ENCODE results near the gene TRAPPC3.

Gene TRAPPC3

GRCh38 chr1:36137226-36137625 is 12.1 kb downstream of the TRAPPC3 start:
- CTCF ChIA-PET, result interaction anchor here (1.6 to 7.2 kb wide), 2 partner anchors 37 to 284 kb away, joined by 3 to 156 read pairs; no protein-coding TSS in a partner anchor
- H3K27ac ChIP-seq (ENCODE audit: extremely low read depth, low read depth, low read length), result no peak overlapping the region

GRCh38 chr1:36136535-36136934 is 12.8 kb downstream of the TRAPPC3 start:
- ChIA-PET POLR2A (interaction anchor here (1.4 kb wide), 1 partner anchor 12 kb away, joined by 3 read pairs; no protein-coding TSS in a partner anchor), CTCF (interaction anchor here (0.6 to 7.2 kb wide), 4 partner anchors 13 to 285 kb away, joined by 3 to 156 read pairs (median 10); partner anchors contain the start of gene TRAPPC3)
- no peak overlapping the region for H3K27ac ChIP-seq (ENCODE audit: extremely low read depth, low read depth, low read length)
- peaks cover 0 to 49% of the 10 kb centered on the region in 2 experiments; a peak in 2 of 3 replicates for H3K36me3 ChIP-seq (ENCODE audit: control insufficient read depth in 2 of 2, insufficient read depth in 1 of 2, low read length in 2 of 2)
- H3K9me3 ChIP-seq (ENCODE audit: control insufficient read depth, insufficient read depth, low read depth, low read length), result no peaks in the 10 kb centered on the region
- H3K4me3 ChIP-seq (ENCODE audit: low read depth, low read length), result no peak overlapping the region
- H3K4me1 ChIP-seq (ENCODE audit: control insufficient read depth, insufficient read depth, low read length), result no peaks in the 10 kb centered on the region
- TF ChIP-seq ZNF280D (tag by site-specific recombination; IDR thresholded peaks at IDR 0.05), result no peak
- TF ChIP-seq ZNF354C (tag by site-specific recombination; IDR thresholded peaks at IDR 0.05; ENCODE audit: borderline replicate concordance, low read depth), result no peak
- no peak for TF ChIP-seq ATF2 (tag by site-specific recombination; IDR thresholded peaks at IDR 0.05; ENCODE audit: low read depth)
- TF ChIP-seq SCRT1 (tag by site-specific recombination; IDR thresholded peaks at IDR 0.05; ENCODE audit: borderline replicate concordance), result no peak
- TF ChIP-seq ZNF266 (tag by site-specific recombination; IDR thresholded peaks at IDR 0.05; ENCODE audit: low read depth), result no peak
- TF ChIP-seq ZNF639 (tag by site-specific recombination; IDR thresholded peaks at IDR 0.05), result no peak

More at GRCh38 chr1:36137226-36137625, 12.1 kb downstream of the TRAPPC3 start:
- no peak for TF ChIP-seq ZNF544 (tag by site-specific recombination; IDR thresholded peaks at IDR 0.05)
- TF ChIP-seq ZNF529 (tag by site-specific recombination; IDR thresholded peaks at IDR 0.05; ENCODE audit: insufficient replicate concordance), result no peak
- TF ChIP-seq GLI4 (tag by site-specific recombination; IDR thresholded peaks at IDR 0.05), result no peak
- TF ChIP-seq ZNF423 (tag by site-specific recombination; IDR thresholded peaks at IDR 0.05), result no peak
- TF ChIP-seq ZNF311 (tag by site-specific recombination; IDR thresholded peaks at IDR 0.05; ENCODE audit: borderline replicate concordance), result no peak
- TF ChIP-seq ZNF416 (tag by site-specific recombination; IDR thresholded peaks at IDR 0.05), result no peak
- no peak for TF ChIP-seq ZNF677 (tag by site-specific recombination; IDR thresholded peaks at IDR 0.05)
- TF ChIP-seq TRIM28 (IDR thresholded peaks at IDR 0.05; ENCODE audit: borderline replicate concordance, low read length), result no peak
- TF ChIP-seq MEIS1 (CRISPR knock-in tag; IDR thresholded peaks at IDR 0.05; ENCODE audit: borderline replicate concordance), result no peak
- TF ChIP-seq ZNF449 (tag by site-specific recombination; IDR thresholded peaks at IDR 0.05), result no peak
- TF ChIP-seq ZNF777 (tag by site-specific recombination; IDR thresholded peaks at IDR 0.05; ENCODE audit: borderline replicate concordance), result no peak
- TF ChIP-seq ZSCAN16 (tag by site-specific recombination; IDR thresholded peaks at IDR 0.05), result no peak
- TF ChIP-seq HOXD13 (CRISPR knock-in tag; IDR thresholded peaks at IDR 0.05; ENCODE audit: borderline replicate concordance), result no peak
- TF ChIP-seq ZNF510 (tag by site-specific recombination; IDR thresholded peaks at IDR 0.05; ENCODE audit: insufficient replicate concordance), result no peak
- TF ChIP-seq ZSCAN23 (tag by site-specific recombination; IDR thresholded peaks at IDR 0.05), result no peak
- no peak for TF ChIP-seq ZNF596 (tag by site-specific recombination; IDR thresholded peaks at IDR 0.05)
- TF ChIP-seq ZNF426 (tag by site-specific recombination; IDR thresholded peaks at IDR 0.05), result no peak
- TF ChIP-seq ZBTB26 (tag by site-specific recombination; optimal IDR thresholded peaks at IDR 0.05), result no peak
- no peak for TF ChIP-seq HIC1 (tag by site-specific recombination; IDR thresholded peaks at IDR 0.05)
- TF ChIP-seq ZNF19 (tag by site-specific recombination; IDR thresholded peaks at IDR 0.05; ENCODE audit: low read depth), result no peak
- no peaks in the 10 kb centered on the region for H3K4me1 ChIP-seq (ENCODE audit: control insufficient read depth, insufficient read depth, low read length)
- POLR2A ChIA-PET, result interaction anchor here (1.4 kb wide), 1 partner anchor 11 kb away, joined by 3 read pairs; no protein-coding TSS in a partner anchor
- no peak overlapping the region for H3K4me3 ChIP-seq (ENCODE audit: low read depth, low read length)
- H3K9me3 ChIP-seq (ENCODE audit: control insufficient read depth, insufficient read depth, low read depth, low read length), result no peaks in the 10 kb centered on the region
- peaks cover 0 to 49% of the 10 kb centered on the region in 2 experiments; a peak in 2 of 3 replicates for H3K36me3 ChIP-seq (ENCODE audit: control insufficient read depth in 2 of 2, insufficient read depth in 1 of 2, low read length in 2 of 2)
